ENCODE data around the gene ACP1. TPM values are rescaled to one million over a fixed set of nuclear protein-coding genes. Genes with fewer than 3 reads are reported as not detected.
A peak's percentile ranks its signal among the peaks of the same experiment; 100 is the strongest.

ACP1 gene
- total RNA-seq, 3 donors from 2014 or later: 132 to 178 (median 168) TPM

DNA sequence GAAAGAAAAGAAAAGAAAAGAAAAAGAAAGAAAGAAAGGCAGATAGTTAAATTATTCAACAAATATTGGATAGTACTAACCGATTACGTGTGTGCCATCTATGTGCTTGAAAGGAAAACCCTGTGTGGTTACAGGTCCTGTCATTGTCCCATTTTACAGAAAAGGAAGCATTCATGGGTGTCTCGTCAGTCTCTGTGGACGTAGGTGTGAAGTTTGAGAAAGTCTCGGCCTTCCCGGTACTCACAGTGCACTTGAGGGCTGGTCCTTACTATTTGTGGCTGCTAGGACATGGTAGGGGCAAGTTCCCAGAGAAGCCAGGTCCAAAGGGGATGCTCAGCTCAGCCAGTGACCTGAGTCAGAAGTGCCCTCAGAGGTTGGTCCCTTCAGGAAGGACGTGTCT is 20.2 kb upstream of the ACP1 start:
- peaks cover 46% of the 10 kb centered on the region for H3K36me3 Mint-ChIP-seq (ENCODE audit: insufficient read depth)
- no peak overlapping the region for H3K4me3 Mint-ChIP-seq
- DNase-seq (no peak), ATAC-seq (no peak)
- peaks cover 2% of the 10 kb centered on the region for H3K4me1 Mint-ChIP-seq (ENCODE audit: low read depth)
- H3K9me3 Mint-ChIP-seq: peaks cover 10% of the 10 kb centered on the region
- no peaks in the 10 kb centered on the region for H3K27me3 Mint-ChIP-seq (ENCODE audit: low read depth)

GRCh38 chr2:246489-247144 is 18.1 kb upstream of the ACP1 start:
- peak; percentile 32 to 37 for ATAC-seq
- Mint-ChIP-seq H3K27me3 (ENCODE audit: low read depth) (no peaks in the 10 kb centered on the region), H3K4me3 (no peak overlapping the region), H3K36me3 (ENCODE audit: insufficient read depth) (peaks cover 37% of the 10 kb centered on the region), H3K4me1 (ENCODE audit: low read depth) (peaks cover 2% of the 10 kb centered on the region), H3K9me3 (peaks cover 10% of the 10 kb centered on the region)
- peak; percentile 15 for DNase-seq

GRCh38 chr2:248724-249123 is 16.0 kb upstream of the ACP1 start:
- Mint-ChIP-seq H3K4me1 (ENCODE audit: low read depth) (peaks cover 2% of the 10 kb centered on the region), H3K9me3 (no peaks in the 10 kb centered on the region), H3K4me3 (no peak overlapping the region), H3K27me3 (ENCODE audit: low read depth) (no peaks in the 10 kb centered on the region), H3K36me3 (ENCODE audit: insufficient read depth) (peaks cover 26% of the 10 kb centered on the region)
- DNase-seq: no peak
- ATAC-seq: no peak

DNA sequence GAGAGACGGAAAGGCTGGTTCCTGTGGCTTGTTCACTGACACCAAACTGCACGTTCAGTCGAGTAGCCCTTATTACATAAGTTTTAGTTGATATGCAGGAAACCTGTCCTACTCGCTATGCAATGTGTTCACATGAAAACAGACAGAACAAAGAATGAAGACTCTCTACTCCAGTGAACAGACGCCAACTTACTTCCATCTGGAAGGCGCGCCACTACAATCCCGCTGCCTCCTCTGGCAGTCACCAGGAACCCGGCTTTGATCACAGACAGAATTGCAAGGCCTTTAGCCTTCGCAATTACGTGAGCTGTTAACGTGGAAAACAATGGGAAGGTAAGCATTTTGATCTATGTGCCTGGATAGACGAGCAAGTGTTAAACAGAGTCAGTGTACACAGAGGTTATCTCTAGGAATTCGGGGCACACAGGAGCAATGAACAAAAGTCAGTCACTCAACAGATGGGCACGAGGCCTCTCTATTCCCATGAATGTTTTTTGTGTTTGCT is 15.2 kb upstream of the ACP1 start:
- DNase-seq: no peak
- no peak for ATAC-seq
- Mint-ChIP-seq H3K4me3 (no peak overlapping the region), H3K9me3 (no peaks in the 10 kb centered on the region), H3K27me3 (ENCODE audit: low read depth) (no peaks in the 10 kb centered on the region), H3K36me3 (ENCODE audit: insufficient read depth) (peaks cover 20% of the 10 kb centered on the region), H3K4me1 (ENCODE audit: low read depth) (peaks cover 2% of the 10 kb centered on the region)

DNA sequence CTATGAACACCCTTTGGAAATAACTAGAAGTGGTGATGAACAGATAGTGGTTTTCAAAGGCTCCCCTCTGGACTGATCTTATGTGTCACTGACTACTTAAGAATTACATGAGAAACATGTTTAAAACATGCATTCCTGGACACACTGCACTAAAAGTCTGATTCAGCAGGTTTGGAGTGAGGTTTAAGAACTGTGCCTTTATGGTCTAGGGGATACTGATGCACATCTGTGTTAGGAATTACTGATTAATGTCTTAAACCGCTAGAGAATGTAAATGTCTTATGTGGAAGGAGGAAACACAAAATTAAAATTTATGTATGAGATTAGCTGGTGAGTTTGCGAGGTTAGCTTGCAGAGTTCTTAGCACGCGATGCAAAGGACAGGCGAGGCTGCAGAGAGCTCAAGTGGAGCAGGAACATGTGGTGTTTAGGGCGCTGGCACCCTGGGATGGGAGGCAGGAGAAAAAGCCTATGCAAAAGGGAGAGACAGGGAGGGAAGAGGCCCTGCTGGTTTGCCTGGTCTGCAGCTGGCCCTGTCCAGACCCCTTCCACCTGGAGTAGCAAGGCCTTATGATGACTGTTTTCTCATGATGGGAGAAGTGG is 12.6 kb upstream of the ACP1 start:
- no peaks in the 10 kb centered on the region for H3K4me1 Mint-ChIP-seq (ENCODE audit: low read depth)
- H3K4me3 Mint-ChIP-seq: no peak overlapping the region
- peaks cover 13% of the 10 kb centered on the region for H3K36me3 Mint-ChIP-seq (ENCODE audit: insufficient read depth)
- ATAC-seq: no peak
- no peaks in the 10 kb centered on the region for H3K9me3 Mint-ChIP-seq
- DNase-seq: no peak
- H3K27me3 Mint-ChIP-seq (ENCODE audit: low read depth): no peaks in the 10 kb centered on the region

GRCh38 chr2:253202-253638 is 11.5 kb upstream of the ACP1 start:
- Mint-ChIP-seq H3K36me3 (ENCODE audit: insufficient read depth) (peaks cover 11% of the 10 kb centered on the region), H3K4me1 (ENCODE audit: low read depth) (no peaks in the 10 kb centered on the region), H3K27me3 (ENCODE audit: low read depth) (no peaks in the 10 kb centered on the region), H3K4me3 (no peak overlapping the region), H3K9me3 (peaks cover 5% of the 10 kb centered on the region)
- no peak for ATAC-seq
- DNase-seq: no peak

GRCh38 chr2:254241-254640 is 10.5 kb upstream of the ACP1 start:
- H3K4me3 Mint-ChIP-seq: no peak overlapping the region
- H3K4me1 Mint-ChIP-seq (ENCODE audit: low read depth): no peaks in the 10 kb centered on the region
- peaks cover 12% of the 10 kb centered on the region for H3K9me3 Mint-ChIP-seq
- peaks cover 15% of the 10 kb centered on the region for H3K36me3 Mint-ChIP-seq (ENCODE audit: insufficient read depth)
- DNase-seq (no peak), ATAC-seq (no peak)
- no peaks in the 10 kb centered on the region for H3K27me3 Mint-ChIP-seq (ENCODE audit: low read depth)

- Mint-ChIP-seq H3K9me3 (peaks cover 12% of the 10 kb centered on the region), H3K36me3 (ENCODE audit: insufficient read depth) (peaks cover 16% of the 10 kb centered on the region), H3K4me3 (no peak overlapping the region), H3K4me1 (ENCODE audit: low read depth) (no peaks in the 10 kb centered on the region), H3K27me3 (ENCODE audit: low read depth) (no peaks in the 10 kb centered on the region)
- DNase-seq (no peak), ATAC-seq (no peak)
These were observed 9.6 kb upstream of the ACP1 start for GRCh38 chr2:255195-255594.

DNA sequence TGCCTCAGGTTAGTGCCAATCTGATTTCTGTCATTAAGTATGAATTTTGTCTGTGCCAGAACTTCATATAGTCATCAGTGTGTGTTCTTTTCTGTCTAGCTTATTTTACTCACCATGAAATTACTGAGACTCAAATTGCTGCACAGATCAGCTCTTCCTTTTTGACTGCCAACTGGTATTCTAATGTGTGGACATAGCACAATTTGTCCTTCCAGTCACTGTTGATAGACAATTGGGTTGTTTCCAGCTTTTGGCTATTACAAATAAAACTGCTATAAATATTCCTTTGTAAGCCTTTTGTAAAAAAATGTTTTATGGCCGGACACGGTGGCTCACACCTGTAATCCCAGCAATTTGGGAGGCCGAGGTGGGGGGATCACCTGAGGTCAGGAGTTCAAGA is 8.7 kb upstream of the ACP1 start:
- H3K4me1 Mint-ChIP-seq (ENCODE audit: low read depth): no peaks in the 10 kb centered on the region
- peaks cover 21% of the 10 kb centered on the region for H3K36me3 Mint-ChIP-seq (ENCODE audit: insufficient read depth)
- H3K4me3 Mint-ChIP-seq: no peak overlapping the region
- H3K27me3 Mint-ChIP-seq (ENCODE audit: low read depth): no peaks in the 10 kb centered on the region
- no peak for DNase-seq
- ATAC-seq: no peak
- peaks cover 12% of the 10 kb centered on the region for H3K9me3 Mint-ChIP-seq

GRCh38 chr2:257429-257828 is 7.3 kb upstream of the ACP1 start:
- H3K4me1 Mint-ChIP-seq (ENCODE audit: low read depth): peaks cover 1% of the 10 kb centered on the region
- H3K4me3 Mint-ChIP-seq: no peak overlapping the region
- no peaks in the 10 kb centered on the region for H3K27me3 Mint-ChIP-seq (ENCODE audit: low read depth)
- DNase-seq (no peak), ATAC-seq (no peak)
- peaks cover 18% of the 10 kb centered on the region for H3K36me3 Mint-ChIP-seq (ENCODE audit: insufficient read depth)
- peaks cover 12% of the 10 kb centered on the region for H3K9me3 Mint-ChIP-seq

DNA sequence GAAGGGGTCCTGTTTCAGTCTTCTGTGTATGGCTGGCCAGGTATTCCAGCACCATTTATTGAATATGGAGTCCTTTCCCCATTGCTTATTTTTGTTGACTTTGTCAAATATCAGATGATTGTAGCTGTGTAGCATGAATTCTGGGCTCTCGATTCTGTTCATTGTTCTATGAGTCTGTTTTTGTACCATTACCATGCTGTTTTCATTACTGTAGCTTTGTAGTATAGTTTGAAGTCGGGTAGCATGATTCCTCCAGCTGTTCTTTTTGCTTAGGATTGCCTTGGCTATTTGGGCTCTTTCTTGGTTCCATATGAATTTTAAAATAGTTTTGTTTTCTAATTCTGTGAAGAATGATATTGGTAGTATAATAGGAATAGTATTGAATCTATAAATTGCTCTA is 6.9 kb upstream of the ACP1 start:
- no peak for DNase-seq
- no peak for ATAC-seq
- Mint-ChIP-seq H3K36me3 (ENCODE audit: insufficient read depth) (peaks cover 18% of the 10 kb centered on the region), H3K4me3 (no peak overlapping the region), H3K27me3 (ENCODE audit: low read depth) (no peaks in the 10 kb centered on the region), H3K4me1 (ENCODE audit: low read depth) (peaks cover 6% of the 10 kb centered on the region), H3K9me3 (peaks cover 12% of the 10 kb centered on the region)

DNA sequence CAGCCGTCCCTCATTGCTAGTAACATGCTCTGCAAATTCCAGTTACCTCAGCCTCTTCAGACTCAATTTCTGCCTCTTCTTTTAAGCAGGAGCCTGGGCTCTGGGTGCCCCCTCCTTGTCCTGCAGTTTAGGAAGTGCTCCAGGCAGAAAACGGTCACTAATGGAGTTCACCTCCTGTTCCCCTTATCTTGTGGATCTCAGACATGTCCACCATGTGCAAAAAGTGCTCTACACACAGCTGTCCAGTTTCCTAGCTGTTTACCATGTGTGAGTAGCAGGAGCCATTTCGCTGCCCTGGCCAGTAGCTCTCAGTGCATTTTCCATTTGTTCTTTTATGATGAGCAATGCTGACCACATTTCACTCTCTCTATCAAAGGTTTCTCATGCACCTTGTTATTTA is 5.8 kb upstream of the ACP1 start:
- Mint-ChIP-seq H3K27me3 (ENCODE audit: low read depth) (no peaks in the 10 kb centered on the region), H3K4me1 (ENCODE audit: low read depth) (peaks cover 9% of the 10 kb centered on the region), H3K4me3 (no peak overlapping the region), H3K9me3 (peaks cover 12% of the 10 kb centered on the region), H3K36me3 (ENCODE audit: insufficient read depth) (peaks cover 18% of the 10 kb centered on the region)
- DNase-seq (no peak), ATAC-seq (no peak)

GRCh38 chr2:259789-260331 is 4.9 kb upstream of the ACP1 start:
- no peak for DNase-seq
- no peak for ATAC-seq
- Mint-ChIP-seq H3K4me3 (no peak overlapping the region), H3K9me3 (peaks cover 12% of the 10 kb centered on the region), H3K27me3 (ENCODE audit: low read depth) (no peaks in the 10 kb centered on the region), H3K4me1 (ENCODE audit: low read depth) (peaks cover 9% of the 10 kb centered on the region), H3K36me3 (ENCODE audit: insufficient read depth) (peaks cover 18% of the 10 kb centered on the region)

- H3K9me3 Mint-ChIP-seq: peaks cover 12% of the 10 kb centered on the region
- H3K36me3 Mint-ChIP-seq (ENCODE audit: insufficient read depth): peaks cover 18% of the 10 kb centered on the region
- no peak for ATAC-seq
- no peak for DNase-seq
- H3K27me3 Mint-ChIP-seq (ENCODE audit: low read depth): no peaks in the 10 kb centered on the region
- no peak overlapping the region for H3K4me3 Mint-ChIP-seq
- H3K4me1 Mint-ChIP-seq (ENCODE audit: low read depth): peaks cover 11% of the 10 kb centered on the region
These were observed 4.1 kb upstream of the ACP1 start for GRCh38 chr2:260507-261161.

Data from activated T-cell treated with anti-CD3 and anti-CD28 coated beads, Interleukin-2, amount 50 U/mL, for 4 hours (primary cell).